HG02938 (cell line): Measurements from ENCODE around the gene TMEM107.
"Not testable (repeated sequence)": the region's sequence is repeated elsewhere in the genome, so short reads cannot be mapped to it uniquely, and the experiment has no call there.

Source experiments
- ATAC-seq: cut with Tn5 transposase; IDR thresholded peaks from one replicate; pipeline ENCODE4 v1.9.1; 2021; ENCODE audit warnings: mild to moderate bottlenecking, moderate library complexity; ENCODE audit not compliant: unreplicated experiment

The TMEM107 gene

GRCh38 chr17:8176197-8176940, at the start of gene TMEM107:
Gene TMEM107 (minus strand): TSS chr17:8176380. CDS start chr17:8176286, 94 bp downstream.
- no peak for ATAC-seq

GRCh38 chr17:8224891-8225812, 49.0 kb upstream of the TMEM107 start:
- no peak for ATAC-seq

- no peak for ATAC-seq
Measured at GRCh38 chr17:8223356-8224126, 47.4 kb upstream of the TMEM107 start.

DNA sequence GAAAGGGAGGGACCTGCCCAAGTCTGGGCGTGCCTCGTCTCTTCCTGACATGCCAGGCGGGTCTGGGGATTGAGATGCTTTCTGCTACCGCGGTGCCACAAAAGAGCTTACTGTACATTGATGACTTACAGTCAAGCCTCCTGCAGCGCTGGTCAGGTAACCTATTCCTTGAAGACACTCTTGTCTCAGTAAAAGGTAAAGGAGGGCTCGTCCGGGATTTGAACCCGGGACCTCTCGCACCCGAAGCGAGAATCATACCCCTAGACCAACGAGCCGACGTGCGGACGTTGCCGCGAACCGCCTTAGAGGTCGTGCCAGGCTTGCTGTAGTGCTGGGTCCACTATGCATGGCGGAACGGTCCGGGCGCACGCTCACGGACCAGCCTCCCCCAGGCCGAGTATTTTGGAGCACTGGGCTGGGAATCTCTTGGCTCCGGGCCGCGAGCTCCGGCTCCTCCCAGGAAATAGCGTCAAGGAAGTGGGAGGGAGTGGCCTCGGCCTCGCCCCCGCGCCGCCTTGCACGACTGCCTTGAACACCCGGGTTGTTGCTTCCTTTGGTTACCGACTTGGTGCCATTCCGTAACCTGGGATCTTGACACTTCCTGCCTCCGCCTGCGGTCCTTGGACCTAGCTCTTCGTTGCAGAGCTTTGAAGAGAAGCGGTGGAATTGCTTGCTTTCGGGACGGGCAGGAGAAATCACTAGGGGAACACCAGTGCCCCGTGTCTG, 46.6 kb upstream of the TMEM107 start:
- peak; percentile 29 for ATAC-seq

GRCh38 chr17:8222380-8222629, 46.1 kb upstream of the TMEM107 start:
- ATAC-seq, result peak; percentile 22

DNA sequence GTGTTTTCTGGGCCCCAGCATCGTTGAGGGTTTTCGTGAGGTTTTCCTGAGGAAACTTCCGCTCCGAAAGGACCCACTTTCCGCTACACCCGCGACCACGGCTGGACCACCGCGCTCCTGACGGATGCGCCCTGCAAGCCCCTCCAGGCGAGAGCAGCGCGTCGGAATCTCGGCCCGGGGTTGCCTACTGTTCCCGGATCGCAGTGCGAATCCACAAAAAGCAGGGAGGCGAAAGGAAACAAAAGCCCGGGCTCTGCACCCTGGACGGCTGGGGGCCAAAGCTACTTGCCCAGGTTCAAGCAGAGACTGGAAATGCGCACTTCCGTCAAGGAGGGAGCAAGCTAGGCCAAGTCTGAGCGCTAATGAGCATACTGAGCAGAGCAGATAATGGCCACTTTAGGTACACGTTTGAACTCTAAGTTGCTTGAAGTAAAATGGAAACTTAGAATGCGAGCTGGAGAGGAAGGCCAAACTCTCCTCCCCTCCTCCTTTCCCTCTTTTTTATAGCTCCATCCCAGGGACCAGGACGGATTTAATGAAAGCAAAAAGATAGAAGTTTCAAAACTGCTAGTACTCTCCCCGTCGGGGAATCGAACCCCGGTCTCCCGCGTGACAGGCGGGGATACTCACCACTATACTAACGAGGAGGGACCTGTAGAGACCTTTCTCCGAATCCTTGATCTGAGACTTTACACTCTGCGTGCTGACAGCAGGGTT, 45.6 kb upstream of the TMEM107 start:
- ATAC-seq, result peak; percentile 55

- ATAC-seq, result no peak
Measured at GRCh38 chr17:8220783-8221662, 44.8 kb upstream of the TMEM107 start.

GRCh38 chr17:8214000-8214399, 37.8 kb upstream of the TMEM107 start:
- ATAC-seq, result not testable (repeated sequence)

GRCh38 chr17:8212312-8213180, 36.4 kb upstream of the TMEM107 start:
- ATAC-seq, result no peak

- ATAC-seq, result peak; percentile 28
Measured at GRCh38 chr17:8210761-8211458, 34.7 kb upstream of the TMEM107 start.

DNA sequence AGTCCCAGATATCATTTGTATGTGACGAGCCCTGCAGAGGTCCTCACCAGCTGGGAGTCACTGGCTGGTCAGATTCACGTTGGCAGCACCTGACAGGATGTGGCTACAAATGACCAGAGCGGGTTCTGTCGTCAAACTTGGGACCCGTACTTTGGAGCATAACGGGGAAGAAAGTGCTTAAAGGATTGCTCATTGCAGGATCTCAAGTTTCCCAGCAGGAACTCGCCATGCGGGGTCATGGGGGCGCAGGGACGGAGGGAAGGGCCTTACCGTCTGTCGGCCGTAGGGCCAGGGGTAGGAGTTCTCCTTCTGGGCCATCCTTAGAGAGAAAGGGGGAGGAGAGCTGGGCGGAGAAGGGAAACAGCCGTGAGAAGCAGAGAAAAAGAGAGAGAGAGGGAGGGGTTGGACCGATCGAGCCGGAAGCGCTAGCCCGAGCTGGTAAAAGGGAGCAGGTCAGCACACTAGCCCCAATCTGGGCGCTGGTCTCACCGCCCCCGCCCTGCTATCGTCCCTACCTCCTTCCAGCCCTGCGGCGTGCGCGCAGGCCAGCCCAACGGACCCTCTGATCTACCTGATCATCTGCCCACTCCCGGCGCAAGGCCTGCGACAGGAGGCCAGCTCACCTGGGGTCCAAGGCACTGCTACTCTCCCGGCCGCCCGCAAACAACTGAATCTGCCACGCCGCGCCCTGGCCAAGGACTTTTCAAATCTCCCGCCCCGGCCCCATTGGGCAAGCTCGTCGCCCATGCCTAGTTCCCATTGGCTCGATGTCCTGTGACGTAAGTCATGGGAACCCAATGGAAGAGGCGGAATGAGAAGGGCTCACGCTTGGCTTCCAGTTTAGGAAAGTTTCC, 34.0 kb upstream of the TMEM107 start, which contains the start of gene AURKB:
Gene AURKB, minus strand, starts transcription at position 669 of the 854 bp plus-strand sequence. Its CDS starts 351 bp downstream, at position 318.
- peak; percentile 77 for ATAC-seq

DNA sequence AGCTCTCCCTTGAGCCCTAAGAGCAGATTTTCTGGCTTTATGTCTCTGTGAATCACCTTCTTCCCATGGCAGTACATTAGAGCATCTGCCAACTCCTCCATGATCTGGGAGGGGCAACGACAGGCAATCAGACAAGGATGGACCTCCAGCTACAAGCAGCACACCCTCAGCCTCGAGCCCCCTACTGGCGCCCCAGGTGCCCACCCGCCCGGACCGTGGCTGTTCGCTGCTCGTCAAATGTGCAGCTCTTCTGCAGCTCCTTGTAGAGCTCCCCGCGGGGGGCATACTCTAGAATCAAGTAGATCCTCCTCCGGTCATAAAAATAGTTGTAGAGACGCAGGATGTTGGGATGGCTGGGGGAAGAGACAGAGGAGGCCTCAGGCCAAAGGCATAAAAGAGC, 30.4 kb upstream of the TMEM107 start:
- no peak for ATAC-seq

- ATAC-seq, result no peak
Measured at GRCh38 chr17:8204761-8205555, 28.8 kb upstream of the TMEM107 start.

DNA sequence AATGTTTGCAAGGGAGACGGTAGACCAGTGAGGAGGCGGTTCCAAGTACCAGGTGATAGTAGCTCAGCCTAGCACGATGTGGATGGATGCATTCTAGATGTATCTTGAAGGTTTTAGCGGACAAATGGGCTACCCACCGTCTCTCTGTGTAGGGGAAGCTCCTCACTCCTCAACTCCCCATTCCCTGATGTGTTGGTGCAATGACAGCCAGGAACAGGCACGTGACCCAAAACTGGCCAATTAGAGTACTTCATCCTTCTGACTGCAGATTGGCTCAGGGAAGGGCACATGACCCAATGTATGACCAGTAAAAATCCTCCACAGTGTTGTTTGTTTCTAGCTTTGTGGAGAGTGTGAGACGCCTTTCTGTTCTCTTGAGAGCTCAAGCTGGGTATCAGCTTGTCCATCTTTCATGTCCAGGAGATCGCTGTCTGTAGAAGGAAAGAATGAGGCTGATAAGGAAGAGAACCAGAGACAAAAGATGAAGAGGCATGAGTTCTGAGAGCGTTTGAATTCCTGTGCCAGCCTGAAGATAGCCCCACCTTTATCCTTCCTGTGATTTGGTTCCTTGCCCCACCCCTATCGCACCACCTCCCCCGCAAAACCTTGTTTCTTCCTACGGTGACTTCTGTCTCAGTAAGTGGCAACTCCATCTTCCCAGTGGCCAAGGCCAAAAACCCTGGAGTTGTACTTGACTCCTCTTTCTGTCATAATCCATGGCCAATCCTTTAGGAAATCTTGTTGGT, 16.1 kb upstream of the TMEM107 start:
- no peak for ATAC-seq

DNA sequence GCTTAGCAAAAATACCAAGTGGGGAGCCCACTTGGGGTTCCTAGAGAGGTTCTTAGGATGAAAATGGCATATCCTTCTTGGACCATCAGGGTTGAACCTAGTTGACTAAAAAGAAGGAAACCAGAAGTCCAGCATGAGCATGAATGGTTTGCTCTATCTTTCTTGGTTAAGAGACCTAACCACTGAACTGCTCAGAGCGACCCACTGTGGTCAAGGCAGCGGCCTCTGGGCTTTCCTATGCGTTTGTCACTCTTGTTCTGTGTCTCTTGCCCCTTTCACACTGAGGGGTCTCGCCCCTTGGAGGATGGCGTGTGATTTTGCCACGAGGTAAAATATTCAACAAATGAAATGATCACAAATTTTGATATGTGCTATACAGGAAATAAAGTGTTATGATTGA, 14.3 kb upstream of the TMEM107 start:
- ATAC-seq, result no peak
